Measurements from ENCODE around the gene ITGA5. TPM values are rescaled to one million over a fixed set of nuclear protein-coding genes. Genes with fewer than 3 reads are reported as not detected.

ITGA5 gene
- total and polyA plus RNA-seq, 2 of the 13 experiments (the other 11 are each of a cell fraction or from before 2014, with no cell fraction given), result 0.20 to 0.40 TPM

DNA sequence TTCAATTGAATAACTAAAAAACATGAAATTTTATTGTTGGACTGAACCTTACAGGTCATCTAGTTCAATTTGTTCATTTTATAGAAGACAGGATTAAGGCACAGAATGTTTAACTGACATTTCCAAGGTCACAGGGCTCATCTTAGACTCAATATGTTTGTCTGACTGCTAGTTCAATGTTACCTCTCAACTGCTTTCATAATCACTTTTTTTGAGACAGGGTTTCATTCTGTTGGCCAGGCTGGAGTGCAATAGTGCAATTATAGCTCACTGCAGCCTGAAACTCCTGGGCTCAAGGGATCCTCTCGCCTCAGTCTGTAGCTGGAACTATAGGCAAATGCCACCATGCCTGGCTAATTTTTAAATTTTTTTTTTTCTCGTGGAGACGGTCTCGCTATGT, 24.4 kb upstream of the ITGA5 start:
- POLR2A ChIA-PET, result no interaction called here
- intact Hi-C loops (cut with micrococcal nuclease; ENCODE audit: unreplicated experiment), result no loop called here
- in situ Hi-C loops (cut with HindIII; ENCODE audit: extremely low pct_ligation_motif_present, low pct_unique_long_range_greater_than_20kb), result no loop called here
- Histone ChIP-seq H2AFZ (ENCODE audit: low read length) (no peak overlapping the region), H3K4me2 (ENCODE audit: low read depth, low read length) (no peak overlapping the region), H3K4me3 (replicated peaks in 1 of 3; ENCODE audit: insufficient read depth in 1 of 3, low read depth in 2 of 3, low read length in 3 of 3) (no peak overlapping the region), H3K9ac (ENCODE audit: insufficient read depth, low read depth, low read length) (no peak overlapping the region), H3K4me1 (ENCODE audit: insufficient read depth, low read length) (peaks cover 6% of the 10 kb centered on the region; the same call in 1 of the 2 replicates), H3K36me3 (replicated peaks in 1 of 2; ENCODE audit: control insufficient read depth in 1 of 2, insufficient read depth in 2 of 2, low read length in 2 of 2) (no peaks in the 10 kb centered on the region), H4K20me1 (ENCODE audit: insufficient read depth, low read length) (no peaks in the 10 kb centered on the region; the same call in 1 of the 2 replicates), H3K27me3 (ENCODE audit: control insufficient read depth in 1 of 2, insufficient read depth in 2 of 2, low read length in 2 of 2) (no peaks in the 10 kb centered on the region), H3K27ac (ENCODE audit: extremely low read length, insufficient read depth, low read length) (no peak overlapping the region), H3K79me2 (ENCODE audit: insufficient read depth, low read length) (no peaks in the 10 kb centered on the region), H3K9me3 (ENCODE audit: low read length) (no peaks in the 10 kb centered on the region)
- CTCF ChIA-PET (ENCODE audit: low intra/inter-chr PET ratio, low total read pairs), result no interaction called here
- BruUV-seq (replicated peaks), result no TSS peak
- FAIRE-seq (no peak), DNase-seq (ENCODE audit: low spot score) (no peak), ATAC-seq (no peak)
- WGBS (ENCODE audit: low lambda C conversion rate), result 26% methylated on average over 4 of the region's 4 CpGs
- TF ChIP-seq SCMH1 (CRISPR knock-in tag; IDR thresholded peaks at IDR 0.05; ENCODE audit: borderline replicate concordance) (no peak), NR1H2 (CRISPR knock-in tag; IDR thresholded peaks at IDR 0.05; ENCODE audit: borderline replicate concordance, low read depth) (no peak), DNMT3B (CRISPR knock-in tag; conservative IDR thresholded peaks at IDR 0.05) (no peak), RBAK (CRISPR knock-in tag; IDR thresholded peaks at IDR 0.05) (no peak), TRIM24 (CRISPR knock-in tag; IDR thresholded peaks at IDR 0.05) (no peak), KIAA2018 (CRISPR knock-in tag; IDR thresholded peaks at IDR 0.05; ENCODE audit: borderline replicate concordance) (no peak), ZNF503 (CRISPR knock-in tag; IDR thresholded peaks at IDR 0.05) (no peak)
- TF ChIP-seq, protein P1, sequence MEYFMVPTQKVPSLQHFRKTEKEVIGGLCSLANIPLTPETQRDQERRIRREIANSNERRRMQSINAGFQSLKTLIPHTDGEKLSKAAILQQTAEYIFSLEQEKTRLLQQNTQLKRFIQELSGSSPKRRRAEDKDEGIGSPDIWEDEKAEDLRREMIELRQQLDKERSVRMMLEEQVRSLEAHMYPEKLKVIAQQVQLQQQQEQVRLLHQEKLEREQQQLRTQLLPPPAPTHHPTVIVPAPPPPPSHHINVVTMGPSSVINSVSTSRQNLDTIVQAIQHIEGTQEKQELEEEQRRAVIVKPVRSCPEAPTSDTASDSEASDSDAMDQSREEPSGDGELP (IDR thresholded peaks at IDR 0.05; ENCODE audit: borderline replicate concordance, low read depth), result no peak
